ENCODE measurements around the gene OR2T6. TPM values are rescaled to one million over a fixed set of nuclear protein-coding genes. Genes with fewer than 3 reads are reported as not detected.

The OR2T6 gene, protein sequence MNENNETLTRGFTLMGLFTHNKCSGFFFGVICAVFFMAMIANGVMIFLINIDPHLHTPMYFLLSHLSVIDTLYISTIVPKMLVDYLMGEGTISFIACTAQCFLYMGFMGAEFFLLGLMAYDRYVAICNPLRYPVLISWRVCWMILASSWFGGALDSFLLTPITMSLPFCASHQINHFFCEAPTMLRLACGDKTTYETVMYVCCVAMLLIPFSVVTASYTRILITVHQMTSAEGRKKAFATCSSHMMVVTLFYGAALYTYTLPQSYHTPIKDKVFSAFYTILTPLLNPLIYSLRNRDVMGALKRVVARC
- not detected in 2 replicates for total RNA-seq

DNA sequence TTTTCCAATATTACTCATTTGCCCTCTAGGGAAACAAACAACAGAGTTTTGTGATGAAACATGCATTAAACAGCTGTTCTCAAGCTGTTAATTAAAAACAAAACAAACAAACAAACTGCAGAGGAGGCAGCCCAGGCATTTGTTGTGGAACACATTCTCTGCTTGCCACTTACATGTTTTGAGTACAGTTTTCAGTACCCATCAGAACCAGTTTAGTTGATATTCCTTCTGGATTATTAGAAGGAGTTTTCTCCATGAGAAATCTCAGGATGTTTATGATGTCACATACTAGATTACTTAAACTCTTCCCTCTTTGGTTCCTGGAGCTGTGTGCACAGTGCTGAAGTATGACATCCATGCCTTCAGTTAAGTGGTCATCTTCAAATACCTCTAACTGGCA is at the start of gene OR2T6:
TSS of gene OR2T6 (plus strand) at position 301 of the 400 bp plus-strand sequence. CDS start 11,863 bp downstream, outside the sequence.
- POLR2A ChIA-PET: no interaction called here
- Mint-ChIP-seq H3K27me3 (peaks cover 4% of the 10 kb centered on the region), H3K27ac (no peak within 1 kb of the TSS), H3K4me3 (no peak within 1 kb of the TSS), H3K36me3 (ENCODE audit: low read depth) (no peaks in the 10 kb centered on the region), H3K9me3 (no peaks in the 10 kb centered on the region), H3K4me1 (no peaks in the 10 kb centered on the region)
- CTCF ChIA-PET: no interaction called here
- TF ChIP-seq, protein P1, sequence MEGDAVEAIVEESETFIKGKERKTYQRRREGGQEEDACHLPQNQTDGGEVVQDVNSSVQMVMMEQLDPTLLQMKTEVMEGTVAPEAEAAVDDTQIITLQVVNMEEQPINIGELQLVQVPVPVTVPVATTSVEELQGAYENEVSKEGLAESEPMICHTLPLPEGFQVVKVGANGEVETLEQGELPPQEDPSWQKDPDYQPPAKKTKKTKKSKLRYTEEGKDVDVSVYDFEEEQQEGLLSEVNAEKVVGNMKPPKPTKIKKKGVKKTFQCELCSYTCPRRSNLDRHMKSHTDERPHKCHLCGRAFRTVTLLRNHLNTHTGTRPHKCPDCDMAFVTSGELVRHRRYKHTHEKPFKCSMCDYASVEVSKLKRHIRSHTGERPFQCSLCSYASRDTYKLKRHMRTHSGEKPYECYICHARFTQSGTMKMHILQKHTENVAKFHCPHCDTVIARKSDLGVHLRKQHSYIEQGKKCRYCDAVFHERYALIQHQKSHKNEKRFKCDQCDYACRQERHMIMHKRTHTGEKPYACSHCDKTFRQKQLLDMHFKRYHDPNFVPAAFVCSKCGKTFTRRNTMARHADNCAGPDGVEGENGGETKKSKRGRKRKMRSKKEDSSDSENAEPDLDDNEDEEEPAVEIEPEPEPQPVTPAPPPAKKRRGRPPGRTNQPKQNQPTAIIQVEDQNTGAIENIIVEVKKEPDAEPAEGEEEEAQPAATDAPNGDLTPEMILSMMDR (IDR thresholded peaks at IDR 0.05): no peak
- DNase-seq (no peak), ATAC-seq (ENCODE audit: low read depth) (no peak)
- intact Hi-C loops (cut with micrococcal nuclease): no loop called here

DNA sequence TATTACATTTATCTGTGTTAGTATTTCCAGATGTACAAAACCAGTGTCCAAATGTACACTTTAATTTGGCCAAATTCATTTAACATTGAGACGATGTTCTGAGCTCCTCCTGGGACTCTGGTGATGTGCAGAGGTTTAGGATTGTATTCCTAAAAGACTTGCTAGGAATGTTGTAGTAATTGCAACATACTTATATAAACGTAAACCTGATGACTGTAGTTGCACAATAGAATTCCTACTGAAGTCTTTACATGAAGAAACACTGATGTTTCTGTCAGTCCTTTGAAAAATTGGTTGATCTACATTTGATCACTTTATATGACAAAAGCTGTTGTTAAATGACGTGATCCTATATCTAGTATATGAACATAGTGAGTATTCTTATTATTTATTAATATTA is 32.1 kb upstream of the OR2T6 start:
- Mint-ChIP-seq H3K36me3 (ENCODE audit: low read depth) (no peaks in the 10 kb centered on the region), H3K4me3 (no peak overlapping the region), H3K9me3 (no peaks in the 10 kb centered on the region), H3K27ac (no peak overlapping the region), H3K27me3 (peaks cover 2% of the 10 kb centered on the region), H3K4me1 (no peaks in the 10 kb centered on the region)
- ATAC-seq (ENCODE audit: low read depth) (no peak), DNase-seq (no peak)
- CTCF ChIA-PET: no interaction called here
- TF ChIP-seq, protein P1 (IDR thresholded peaks at IDR 0.05): no peak
- POLR2A ChIA-PET: no interaction called here
- intact Hi-C loops (cut with micrococcal nuclease): no loop called here

DNA sequence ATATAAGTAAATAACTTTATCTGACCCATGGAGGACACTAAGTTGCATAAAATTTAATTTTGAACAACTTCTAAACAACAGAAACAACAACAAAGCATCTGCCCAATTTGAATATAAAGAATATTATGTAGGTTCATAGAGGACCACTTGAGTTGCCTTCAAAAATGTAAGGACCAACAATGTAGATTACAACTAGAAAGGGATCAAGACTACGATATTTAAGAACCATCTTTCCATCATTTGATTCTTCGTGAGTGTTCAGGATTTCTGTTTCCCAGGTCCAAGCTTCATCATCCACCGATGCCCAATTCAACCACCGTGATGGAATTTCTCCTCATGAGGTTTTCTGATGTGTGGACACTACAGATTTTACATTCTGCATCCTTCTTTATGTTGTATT is 27.1 kb upstream of the OR2T6 start, which contains the start of gene OR14C36:
TSS of gene OR14C36 (plus strand) at position 301 of the 400 bp plus-strand sequence. CDS start at position 301, 0 bp downstream.
- no peak for ATAC-seq (ENCODE audit: low read depth)
- TF ChIP-seq, protein P1 (IDR thresholded peaks at IDR 0.05): no peak
- no peak for DNase-seq
- intact Hi-C loops (cut with micrococcal nuclease): no loop called here
- Mint-ChIP-seq H3K27me3 (peaks cover 5% of the 10 kb centered on the region), H3K27ac (no peak within 1 kb of the TSS), H3K4me3 (no peak within 1 kb of the TSS), H3K9me3 (no peaks in the 10 kb centered on the region), H3K36me3 (ENCODE audit: low read depth) (no peaks in the 10 kb centered on the region), H3K4me1 (no peaks in the 10 kb centered on the region)
- ChIA-PET CTCF (no interaction called here), POLR2A (no interaction called here)

DNA sequence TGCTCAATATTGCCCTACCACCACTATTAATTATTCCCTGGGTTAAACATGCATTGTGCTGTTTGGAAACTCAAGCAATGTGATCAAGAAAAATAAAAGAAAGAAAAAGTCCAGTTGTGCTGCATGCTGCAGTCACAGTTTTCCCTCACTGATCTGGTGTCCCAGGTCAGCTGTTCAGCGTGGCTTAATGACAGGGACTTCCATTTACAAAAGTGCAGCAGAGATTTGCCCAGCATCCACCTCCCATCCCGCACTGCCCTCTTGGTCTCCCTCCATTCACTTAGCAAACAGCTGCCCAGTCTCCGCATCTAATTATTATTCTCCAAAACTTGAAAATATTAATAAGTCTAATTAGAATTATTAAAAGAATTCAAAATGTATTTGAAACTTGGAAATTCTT is 16.1 kb upstream of the OR2T6 start:
- H3K27me3 Mint-ChIP-seq: peaks cover 7% of the 10 kb centered on the region
- ChIA-PET CTCF (no interaction called here), POLR2A (no interaction called here)
- peaks cover 2% of the 10 kb centered on the region for H3K9me3 Mint-ChIP-seq
- intact Hi-C loops (cut with micrococcal nuclease): no loop called here
- no peaks in the 10 kb centered on the region for H3K36me3 Mint-ChIP-seq (ENCODE audit: low read depth)
- no peak for DNase-seq
- no peak for ATAC-seq (ENCODE audit: low read depth)
- no peak overlapping the region for H3K27ac Mint-ChIP-seq
- H3K4me3 Mint-ChIP-seq: no peak overlapping the region
- TF ChIP-seq, protein P1 (IDR thresholded peaks at IDR 0.05): no peak
- no peaks in the 10 kb centered on the region for H3K4me1 Mint-ChIP-seq

DNA sequence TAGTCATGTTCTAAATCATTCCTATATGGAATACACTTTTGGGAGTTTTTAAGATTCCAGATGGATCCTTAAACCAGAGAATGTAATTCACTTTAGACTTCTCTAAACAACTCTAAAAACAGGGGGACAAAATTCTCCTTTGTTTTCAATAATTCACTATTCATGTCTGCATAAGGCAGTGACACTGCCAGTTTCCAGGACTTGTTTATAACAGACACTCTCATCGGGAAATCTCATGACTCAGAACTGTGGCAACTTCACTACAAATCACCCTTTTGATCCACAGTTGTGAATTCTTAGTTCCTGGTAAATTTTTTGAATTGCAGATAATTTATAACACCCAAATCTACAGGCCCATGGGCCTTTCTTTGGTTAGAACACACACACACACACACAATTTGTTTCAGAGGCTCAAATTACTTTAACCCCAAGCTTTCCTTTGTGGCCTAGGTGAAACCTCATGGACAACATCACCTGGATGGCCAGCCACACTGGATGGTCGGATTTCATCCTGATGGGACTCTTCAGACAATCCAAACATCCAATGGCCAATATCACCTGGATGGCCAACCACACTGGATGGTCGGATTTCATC is 14.3 kb upstream of the OR2T6 start, which contains the start of gene OR2T4:
TSS of gene OR2T4 (plus strand) at position 545 of the 595 bp plus-strand sequence. CDS start at position 545, 0 bp downstream.
- H3K27ac Mint-ChIP-seq: no peak within 1 kb of the TSS
- ChIA-PET POLR2A (no interaction called here), CTCF (no interaction called here)
- no peaks in the 10 kb centered on the region for H3K4me1 Mint-ChIP-seq
- TF ChIP-seq, protein P1 (IDR thresholded peaks at IDR 0.05): no peak
- H3K9me3 Mint-ChIP-seq: peaks cover 4% of the 10 kb centered on the region
- no peak for DNase-seq
- no peak within 1 kb of the TSS for H3K4me3 Mint-ChIP-seq
- H3K36me3 Mint-ChIP-seq (ENCODE audit: low read depth): no peaks in the 10 kb centered on the region
- peaks cover 14% of the 10 kb centered on the region for H3K27me3 Mint-ChIP-seq
- intact Hi-C loops (cut with micrococcal nuclease): no loop called here
- no peak for ATAC-seq (ENCODE audit: low read depth)

Measured in activated B cell treated with CpG ODN at 0.5 μM for 24 hours (primary cell).